Stimulated activated CD8-positive, alpha-beta memory T cell treated with anti-CD3 and anti-CD28 coated beads, Interleukin-12 subunit alpha, Interleukin-12 subunit beta, amount 100 ng/mL, for 24 hours (primary cell): ENCODE results near the gene TARS1.
"Not testable (repeated sequence)": the region's sequence is repeated elsewhere in the genome, so short reads cannot be mapped to it uniquely, and the experiment has no call there.

Experiments
- DNase-seq: peaks from one replicate; pipeline ENCODE4 v3.0.0-alpha.2; 2020; ENCODE audit errors: extremely low read depth

Gene TARS1

DNA sequence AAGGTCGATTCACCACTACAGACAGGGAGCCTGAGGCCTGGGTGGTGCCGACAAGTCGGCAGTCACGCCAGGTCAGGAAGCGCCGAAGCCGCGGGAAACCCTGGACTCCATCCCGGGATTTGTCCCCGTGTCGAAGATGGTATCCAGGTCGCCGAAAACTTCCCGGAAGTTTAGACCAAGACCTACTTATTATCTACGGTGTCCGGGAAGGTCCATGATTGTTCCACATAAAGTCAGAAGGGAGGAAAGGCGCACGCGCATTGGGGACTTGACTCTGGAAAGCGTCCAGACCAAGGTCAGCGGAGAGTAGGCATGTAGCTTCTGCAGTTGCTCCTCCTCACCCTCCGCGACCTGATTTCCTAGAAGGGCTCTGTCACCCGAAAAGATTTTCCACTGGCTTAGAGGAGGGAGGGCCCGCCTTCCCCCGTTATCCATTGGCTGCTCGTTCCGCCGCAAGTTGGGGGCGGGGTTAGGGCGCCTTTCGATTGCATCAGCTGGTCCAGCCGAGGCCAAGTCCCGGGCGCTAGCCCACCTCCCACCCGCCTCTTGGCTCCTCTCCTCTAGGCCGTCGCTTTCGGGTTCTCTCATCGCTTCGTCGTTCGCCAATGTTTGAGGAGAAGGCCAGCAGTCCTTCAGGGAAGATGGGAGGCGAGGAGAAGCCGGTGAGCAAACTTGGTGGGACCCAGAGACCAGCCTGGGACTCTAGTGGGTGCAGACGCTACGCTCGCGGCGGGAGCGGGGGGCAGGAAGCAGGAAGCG, at the start of gene TARS1:
TSS of gene TARS1 (plus strand) at position 484 of the 759 bp plus-strand sequence. CDS start at position 606, 122 bp downstream.
- DNase-seq = peak; percentile 90

DNA sequence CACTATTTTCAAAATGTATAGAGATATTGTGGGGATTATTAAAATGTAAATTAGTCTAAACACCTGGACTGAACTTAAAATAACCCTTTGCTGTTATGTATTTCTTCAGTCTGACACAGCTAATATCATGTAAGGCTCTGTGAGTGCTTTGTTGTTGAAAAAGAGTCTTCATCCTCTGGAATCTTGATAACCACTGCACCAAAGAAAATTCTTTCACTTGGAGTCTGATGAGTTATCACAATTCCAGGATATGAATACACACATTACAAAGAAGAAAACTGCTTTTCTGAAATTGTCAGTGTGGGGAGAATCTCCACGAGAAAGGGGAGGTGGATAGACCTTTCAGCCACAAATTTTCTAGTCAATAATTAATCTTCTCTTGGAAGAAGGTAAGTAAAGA, 42.3 kb upstream of the TARS1 start:
- DNase-seq = no peak

DNA sequence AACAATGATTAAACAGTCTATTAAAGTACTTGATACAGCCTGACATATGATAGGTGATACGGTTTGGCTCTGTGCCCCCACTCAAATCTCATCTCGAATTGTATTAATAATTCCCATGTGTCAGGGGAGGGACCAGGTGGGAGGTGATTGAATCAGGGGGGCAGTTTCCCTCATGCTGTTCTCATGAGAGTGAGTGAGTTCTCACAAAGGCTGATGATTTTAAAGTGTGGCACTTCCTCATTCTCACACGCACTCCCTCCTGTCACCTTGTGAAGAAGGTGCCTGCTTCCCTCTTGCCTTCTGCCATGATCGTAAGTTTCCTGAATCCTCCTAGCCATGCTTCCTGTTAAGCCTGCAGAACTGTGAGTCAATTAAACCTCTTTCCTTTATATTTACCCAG, 40.1 kb upstream of the TARS1 start:
- no peak for DNase-seq

DNA sequence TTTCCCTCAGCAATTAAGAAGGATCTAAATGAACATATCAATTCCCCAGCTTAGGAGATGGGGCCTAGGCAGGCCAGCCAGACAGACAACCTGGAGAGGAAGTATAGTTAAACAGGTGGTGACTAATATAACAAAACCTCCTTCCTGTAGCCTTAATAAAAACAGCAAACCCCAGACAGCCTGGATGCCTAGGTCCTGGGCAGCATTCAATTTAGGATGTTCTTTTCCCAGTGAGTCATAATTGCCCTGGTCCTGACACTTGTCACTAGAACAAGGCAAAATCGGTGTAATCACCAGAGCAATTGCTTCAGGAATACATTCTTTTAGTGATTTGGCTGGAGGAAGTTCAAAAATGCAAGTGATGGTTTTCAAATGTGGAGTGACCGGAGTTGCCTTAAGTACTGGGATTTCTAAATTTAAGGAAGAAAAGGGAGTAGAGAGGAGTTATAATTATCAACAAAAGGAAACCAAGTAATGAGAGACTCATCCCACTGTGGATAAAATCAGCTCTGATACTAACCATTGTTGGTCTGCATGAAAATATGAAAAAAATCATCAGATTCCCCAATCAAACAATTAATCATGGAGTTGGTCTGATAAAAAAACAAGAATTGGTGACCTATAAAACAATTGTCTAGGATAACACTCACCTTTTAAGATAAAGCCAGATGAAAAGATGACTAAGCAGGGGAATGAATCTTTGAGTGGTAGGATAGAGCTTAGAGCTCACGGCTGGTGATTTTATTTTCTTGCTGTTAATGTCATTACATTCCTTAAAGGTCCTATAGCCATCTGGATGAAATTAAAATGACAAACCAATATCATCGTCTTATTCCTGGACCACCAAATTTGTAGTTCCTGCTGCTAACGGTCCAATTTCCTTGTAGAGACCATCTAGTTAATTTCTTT, 39.0 kb upstream of the TARS1 start:
- DNase-seq = no peak

DNA sequence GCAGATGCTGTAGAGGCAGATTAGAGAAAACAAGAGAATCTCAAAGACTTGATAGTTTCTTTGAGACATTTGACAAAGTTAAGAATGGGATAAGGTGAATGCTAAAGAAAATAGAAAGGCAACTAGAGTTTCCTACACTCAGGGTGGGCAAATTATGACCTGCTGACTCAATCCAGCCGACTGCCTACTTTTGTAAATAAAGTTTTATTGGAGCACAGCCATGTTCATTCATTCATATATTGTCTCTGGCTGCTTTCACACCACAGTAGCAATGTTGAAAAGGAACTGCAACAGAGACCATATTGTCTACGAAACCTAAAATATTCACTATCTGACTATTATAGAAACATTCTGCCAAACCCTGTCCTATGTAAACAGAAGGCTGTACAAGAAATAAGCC, 37.6 kb upstream of the TARS1 start:
- DNase-seq = no peak

DNA sequence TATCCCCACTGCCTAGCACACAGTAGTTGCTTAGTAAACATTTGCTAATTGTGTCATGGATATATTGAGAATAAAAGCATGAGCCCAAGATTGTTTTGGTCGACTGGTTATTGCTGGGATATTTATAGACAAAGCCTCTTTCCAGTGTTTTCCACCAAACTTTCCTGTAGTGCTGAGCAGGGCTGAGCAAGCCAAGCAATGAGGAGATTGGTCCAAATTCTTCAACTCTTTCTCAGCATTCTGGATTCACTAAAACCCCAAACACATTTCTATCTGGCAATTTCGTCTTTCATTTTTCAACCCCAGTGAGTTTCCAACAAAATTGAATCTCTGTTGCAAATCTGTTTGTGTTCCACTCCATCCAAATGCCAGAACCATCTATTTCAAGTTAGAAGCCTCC, 31.9 kb upstream of the TARS1 start:
- no peak for DNase-seq

DNA sequence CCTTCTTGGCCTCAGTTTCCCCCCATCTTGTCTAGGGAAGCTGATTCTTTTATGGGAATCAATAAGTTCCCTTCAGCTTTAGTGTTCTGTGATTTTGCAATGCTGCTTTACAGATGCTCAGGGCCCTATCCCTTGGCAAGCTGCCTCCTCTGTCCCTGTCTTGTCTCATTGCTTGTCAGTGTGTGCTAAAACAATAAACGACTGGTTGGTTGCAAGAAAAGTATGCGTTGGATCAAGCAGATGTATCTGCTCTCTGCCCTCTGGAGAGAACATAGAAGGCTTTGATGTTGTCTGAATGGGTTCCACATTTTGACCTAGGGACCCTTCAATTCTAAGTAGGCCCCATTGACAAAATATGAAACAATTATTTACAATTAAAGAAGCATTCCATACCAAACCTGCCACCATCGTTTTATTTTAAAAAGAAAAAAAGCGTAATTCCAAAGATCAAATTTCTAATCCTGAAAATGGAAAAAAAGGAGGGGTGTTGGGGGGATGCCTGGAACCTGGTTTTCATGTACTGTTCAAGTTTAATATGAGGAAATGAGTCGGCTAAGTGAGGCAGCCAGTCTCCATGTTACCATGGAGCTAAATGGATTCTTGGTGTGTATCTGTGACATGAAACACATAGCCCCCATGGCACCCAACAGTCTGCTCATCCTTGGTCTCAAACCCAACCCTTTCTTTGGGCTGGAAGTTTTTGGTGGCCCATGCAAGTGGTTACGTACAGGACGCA, 31.2 kb upstream of the TARS1 start:
- no peak for DNase-seq

DNA sequence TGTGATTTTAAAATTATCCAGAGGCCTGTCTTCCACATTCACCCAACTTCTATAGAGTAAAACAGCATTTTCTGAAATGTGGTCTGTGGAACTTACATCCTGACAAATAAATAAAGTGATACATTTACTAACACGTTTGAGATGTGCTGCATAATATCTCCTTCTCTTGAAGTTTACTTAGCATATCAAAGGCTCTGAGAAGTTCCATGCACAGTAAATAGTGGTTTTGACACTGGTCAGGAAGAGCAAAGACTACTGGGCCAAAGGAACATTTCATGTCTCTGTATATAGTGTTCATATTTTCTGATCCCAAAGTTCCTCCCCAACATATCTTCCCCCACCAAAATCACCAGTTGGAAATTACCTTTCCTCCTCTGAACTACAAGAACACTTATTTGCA, 30.5 kb upstream of the TARS1 start:
- DNase-seq = no peak

DNA sequence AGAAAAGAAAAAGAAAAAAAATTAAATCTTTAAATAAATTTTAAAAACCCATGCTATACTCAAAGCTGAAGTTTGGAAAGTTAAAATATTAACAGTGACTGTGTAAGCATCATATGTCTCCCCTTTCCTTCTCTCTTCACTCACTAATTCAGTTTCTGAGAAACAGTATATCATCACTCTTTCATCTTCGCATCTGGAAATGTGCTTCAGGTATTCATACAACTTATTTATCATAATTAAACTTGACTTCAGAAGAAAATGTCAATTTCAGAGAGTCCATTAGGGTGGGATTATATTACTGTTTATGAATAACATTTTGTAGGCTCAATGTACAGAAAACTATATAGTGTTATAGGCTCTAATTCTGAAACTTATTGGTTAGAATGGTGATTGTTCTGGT, 29.3 kb upstream of the TARS1 start:
- no peak for DNase-seq

DNA sequence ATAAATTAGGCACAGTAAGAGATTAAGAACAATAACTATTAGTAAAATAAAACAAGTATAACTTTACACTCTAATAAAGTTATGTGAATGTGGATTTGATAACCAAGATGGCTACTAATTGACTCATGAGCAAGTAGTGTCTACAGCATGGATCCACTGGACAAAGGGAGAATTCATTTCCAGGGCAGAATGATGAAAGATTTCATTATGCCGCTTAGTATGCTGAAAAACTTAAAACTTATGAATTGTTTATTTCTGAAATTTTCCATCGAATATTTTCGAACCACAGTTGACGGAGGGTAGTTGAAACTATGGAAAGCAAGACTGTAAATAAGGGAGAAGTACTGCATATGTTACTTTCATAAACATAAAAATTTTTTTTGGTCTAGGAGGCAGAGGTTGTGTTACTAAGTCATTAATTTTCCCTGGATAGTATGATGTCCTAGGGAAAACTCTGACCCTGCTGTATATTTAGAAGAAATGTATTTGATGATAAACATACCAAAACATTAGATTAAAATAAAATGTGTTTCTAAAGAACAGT, 24.9 kb upstream of the TARS1 start:
- no peak for DNase-seq

DNA sequence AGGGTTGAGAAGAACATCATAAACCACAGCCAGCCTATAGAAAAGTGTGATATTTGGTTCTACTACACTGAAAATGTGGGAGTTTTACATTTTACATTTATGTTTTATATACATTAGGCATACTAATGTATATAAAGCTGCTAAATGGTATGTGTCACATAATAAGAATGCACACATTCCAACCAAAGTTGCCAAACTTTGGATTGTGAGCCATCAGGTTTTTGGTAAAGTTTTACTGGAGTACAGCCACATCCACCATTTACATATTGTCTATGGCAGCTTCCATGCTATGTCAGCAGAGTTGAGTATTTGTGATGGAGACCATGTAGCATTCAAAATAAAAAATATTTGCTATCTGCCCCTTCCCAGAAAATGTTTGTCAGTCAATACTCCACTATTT, 23.1 kb upstream of the TARS1 start:
- DNase-seq = no peak

DNA sequence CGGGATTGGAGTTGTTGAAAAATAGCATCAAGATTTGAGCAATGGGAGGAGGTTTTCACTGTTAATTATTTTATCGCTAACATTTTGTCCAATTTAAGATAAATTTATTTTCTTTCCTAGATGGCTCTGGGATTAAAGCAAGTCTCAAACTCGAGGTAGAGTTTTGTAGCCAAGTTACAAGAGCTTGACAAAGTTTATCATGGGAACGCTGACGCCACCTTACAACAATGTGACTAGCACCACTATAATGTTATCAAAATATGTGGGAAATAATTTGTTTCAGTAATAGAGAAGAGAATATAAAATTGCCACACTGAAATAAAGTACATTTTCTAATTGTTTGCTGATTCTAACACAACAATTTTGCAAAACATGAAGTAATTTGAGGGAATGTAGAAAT, 19.8 kb upstream of the TARS1 start:
- no peak for DNase-seq

DNA sequence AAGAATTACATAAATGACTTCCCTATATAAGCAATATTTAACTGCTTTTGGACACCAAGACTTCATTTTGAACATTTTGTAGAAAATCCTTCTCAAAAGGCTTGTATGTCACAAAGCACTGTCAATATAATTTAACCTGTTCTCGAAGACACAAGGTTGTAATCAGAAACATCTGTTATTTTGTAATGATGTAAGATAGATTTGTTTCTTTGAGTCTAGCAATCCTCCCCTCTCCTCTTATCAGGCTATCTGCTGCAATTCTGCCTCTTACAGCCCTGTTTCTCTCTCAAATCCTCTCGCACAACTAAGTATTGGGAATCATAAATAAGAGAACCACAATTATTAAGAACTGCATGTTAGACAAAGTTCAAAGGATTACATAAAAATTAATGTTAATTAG, 18.6 kb upstream of the TARS1 start:
- DNase-seq = no peak

DNA sequence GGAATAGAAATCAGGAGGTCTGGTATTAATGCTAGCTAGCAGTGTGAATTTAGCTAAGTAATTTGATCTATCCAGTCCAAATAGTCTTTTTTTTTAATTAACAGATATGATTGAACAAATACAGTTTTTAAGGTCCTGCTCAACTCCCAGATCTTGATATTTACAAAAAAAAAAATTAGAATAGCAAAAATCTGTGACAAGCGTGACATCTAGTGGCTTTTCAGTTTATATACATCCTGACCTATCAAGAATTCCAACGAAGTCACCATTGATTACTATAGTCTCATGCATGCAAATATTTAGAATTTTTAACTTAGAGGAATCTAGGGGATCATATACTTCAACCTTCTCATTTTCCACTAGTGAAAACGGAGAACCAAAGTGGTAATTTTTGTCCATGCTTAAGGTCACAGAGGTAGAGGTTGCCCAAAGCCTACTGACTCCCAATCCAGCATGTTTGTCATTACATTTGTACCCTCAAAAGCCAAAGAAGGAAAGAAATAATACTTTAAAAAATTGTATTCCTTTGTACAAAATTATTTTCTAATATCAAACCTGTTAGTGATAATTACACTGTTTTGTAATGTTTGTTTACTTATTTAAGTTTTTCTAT, 17.6 kb upstream of the TARS1 start:
- DNase-seq = no peak

DNA sequence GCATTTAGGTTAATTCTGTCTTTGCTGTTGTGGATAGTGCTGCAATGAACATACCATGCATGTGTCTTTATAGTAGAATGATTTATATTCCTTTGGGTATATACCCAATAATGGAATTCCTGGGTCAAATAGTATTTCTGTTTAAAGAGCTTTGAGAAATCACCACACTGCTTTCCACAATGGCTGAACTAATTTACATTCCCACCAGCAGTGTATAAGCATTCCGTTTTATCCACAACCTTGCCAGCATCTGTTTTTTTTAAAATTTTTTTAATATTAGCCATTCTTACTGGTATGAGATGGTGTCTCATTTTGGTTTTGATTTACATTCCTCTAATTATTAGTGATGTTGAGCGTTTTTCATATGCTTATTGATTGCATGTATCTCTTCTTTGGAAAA, 15.5 kb upstream of the TARS1 start:
- DNase-seq = no peak

DNA sequence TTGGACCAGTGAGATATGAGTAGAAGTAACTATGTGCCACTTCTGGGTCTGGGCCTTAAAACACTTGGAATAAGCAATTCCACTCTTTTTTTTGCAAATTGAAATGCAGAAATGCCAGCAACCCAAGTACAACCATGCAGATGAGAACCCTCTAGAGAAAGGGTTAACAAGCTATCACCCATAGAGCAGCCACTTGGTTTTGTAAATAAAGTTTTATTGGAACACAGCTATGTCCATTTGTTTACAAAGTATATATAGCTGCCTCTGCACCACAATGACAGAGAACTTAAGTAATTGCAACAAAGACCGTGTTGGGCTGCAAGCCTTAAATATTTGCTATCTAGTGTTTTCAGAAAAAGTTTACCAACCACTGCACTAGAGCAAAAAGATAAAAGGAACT, 9.8 kb upstream of the TARS1 start:
- no peak for DNase-seq

DNA sequence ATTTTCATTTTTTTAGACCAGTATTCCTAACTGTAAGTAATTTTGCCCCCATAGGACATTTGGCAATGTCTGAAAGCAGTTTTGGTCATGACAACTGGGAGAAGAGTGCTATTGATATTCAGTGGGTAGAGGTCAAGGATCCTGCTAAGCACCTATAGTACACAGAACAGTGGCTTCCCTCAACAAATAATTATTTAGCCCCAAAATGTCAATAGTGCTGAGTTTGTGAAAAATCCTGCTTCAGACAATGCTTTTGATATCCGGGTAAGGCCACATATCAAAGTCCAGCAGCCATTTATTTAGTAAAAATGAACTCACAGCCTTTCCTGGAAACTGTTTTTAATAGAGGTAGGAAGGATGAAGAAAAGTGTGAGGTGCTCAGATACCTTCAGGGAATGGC, 8.1 kb upstream of the TARS1 start:
- no peak for DNase-seq

DNA sequence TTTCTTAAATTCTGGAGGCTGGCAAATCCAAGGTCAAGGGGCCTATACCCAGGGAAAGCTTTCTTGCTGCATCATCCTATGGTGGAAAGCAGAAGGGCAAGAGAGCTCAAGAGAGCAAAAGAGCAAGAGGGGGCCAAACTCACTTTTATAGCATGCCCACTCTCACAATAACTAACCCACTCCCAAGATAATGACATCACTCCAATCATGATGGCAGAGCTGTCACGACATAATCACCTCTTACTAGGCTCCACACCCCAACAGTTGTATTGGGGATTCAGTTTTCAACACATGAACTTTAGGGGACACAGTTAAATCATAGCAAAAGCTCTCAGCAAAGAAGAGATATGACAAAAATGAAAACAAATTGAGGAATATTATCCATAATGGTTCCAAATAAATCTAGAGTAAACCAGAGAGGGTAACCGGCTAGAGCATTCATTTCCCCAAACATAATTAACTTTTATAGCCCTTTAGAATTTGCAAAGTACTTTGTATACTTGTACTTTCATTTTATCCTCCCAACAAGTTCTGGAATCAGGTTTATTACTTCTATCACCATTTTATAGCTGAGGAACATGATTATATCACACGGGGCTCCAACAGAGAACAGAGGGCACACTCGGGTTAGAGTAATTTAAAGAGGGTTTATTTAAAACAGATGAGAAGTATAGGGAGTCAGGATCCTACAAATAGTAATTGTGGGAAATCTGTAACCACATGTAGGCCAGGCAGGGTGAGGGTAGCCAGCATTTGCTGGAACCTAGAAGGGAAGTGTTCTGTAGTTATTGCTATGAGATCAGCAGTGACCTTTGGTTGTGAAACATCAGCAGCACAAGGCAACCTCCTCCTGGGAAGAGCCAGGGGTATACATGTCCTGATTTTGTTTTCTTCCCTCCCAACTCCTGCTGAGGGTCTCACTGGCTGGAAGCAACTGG, 7.2 kb upstream of the TARS1 start:
- no peak for DNase-seq

DNA sequence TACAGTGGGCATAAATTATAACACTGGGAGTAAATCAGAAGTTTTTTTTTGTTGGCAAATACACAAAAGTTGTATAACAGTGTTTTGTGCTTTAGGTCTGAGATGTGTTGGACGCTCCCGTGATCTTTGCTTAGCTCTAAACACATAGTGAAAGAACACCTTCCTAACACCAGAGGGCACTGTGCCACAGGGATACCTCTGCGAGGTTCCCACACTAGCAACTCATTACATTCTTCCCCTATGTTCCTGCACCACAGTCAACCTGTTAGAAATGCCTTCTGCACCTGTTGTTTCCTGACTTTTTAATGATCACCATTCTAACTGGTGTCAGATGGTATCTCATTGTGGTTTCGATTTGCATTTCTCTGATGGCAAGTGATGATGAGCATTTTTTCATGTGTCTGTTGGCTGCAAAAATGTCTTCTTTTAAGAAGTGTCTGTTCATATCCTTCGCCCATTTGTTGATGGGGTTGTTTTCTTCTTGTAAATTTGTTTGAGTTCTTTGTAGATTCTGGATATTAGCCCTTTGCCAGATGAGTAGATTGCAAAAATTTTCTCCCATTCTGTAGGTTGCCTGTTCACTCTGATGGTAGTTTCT, 4.8 kb upstream of the TARS1 start:
- DNase-seq = not testable (repeated sequence)

DNA sequence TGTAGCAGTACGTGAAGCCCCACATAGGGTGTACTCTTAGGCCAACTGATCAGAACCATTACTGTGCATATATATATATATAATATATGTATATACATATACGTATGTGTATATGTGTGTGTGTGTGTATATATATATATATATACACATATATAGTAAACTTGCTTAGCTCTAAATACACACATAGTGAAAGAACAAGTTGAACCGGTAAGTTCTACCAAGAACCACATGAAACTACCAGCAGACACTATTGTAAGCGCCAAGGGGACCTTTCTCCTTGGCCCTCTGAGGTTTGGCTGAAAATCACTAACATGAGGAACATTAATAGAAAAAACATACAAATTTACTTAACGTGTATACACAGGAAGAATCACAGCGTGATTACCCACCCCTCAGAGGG, 1.8 kb upstream of the TARS1 start:
- DNase-seq = no peak
